HG02763 (cell line): ENCODE measurements around the gene TCAP.
A peak's percentile ranks its signal among the peaks of the same experiment; 100 is the strongest.

Experiments
- ATAC-seq: cut with Tn5 transposase; IDR thresholded peaks from one replicate; pipeline ENCODE4 v1.9.1; 2021; ENCODE audit warnings: mild to moderate bottlenecking, moderate library complexity; ENCODE audit not compliant: unreplicated experiment

Gene TCAP

DNA sequence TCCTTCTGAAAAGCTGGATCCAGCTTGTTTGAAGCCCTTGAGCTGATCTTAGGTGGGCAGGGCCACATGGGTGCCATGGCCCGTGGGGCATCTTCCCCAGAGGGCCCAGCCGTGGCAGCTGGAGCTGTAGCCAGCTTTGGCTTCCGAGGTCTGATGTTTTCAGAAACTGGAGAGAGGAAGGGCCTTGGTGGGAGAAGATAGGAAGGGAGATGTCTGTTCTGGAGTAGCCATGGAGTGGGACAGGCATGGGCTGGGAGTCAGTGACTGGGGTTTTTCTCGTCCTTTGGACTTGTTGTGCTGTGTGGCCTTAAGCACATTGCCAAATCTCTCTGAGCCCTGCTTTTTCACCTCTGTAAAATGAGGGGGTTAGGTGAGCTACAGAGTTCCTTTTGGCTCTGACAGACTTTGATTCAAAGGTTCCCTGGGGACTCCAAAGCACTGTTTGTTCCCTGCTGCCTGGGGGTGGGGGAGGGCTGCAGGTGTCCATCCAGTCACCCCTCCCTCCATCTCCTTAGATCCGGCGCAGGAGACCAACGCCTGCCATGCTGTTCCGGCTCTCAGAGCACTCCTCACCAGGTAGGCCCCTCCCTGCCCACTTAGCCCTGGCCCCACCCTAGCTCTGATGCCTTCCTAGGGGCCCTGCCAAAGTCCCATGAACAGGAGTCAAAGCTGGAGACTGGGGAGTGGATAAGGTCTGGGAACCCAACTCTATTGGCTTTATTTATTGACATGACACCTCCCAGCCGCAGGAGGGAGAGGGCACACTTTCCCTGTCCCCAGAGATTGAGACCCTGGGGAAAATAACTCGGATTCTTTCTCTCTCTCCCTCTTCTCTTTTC lies 36.3 kb upstream of the TCAP start:
- ATAC-seq = no peak

DNA sequence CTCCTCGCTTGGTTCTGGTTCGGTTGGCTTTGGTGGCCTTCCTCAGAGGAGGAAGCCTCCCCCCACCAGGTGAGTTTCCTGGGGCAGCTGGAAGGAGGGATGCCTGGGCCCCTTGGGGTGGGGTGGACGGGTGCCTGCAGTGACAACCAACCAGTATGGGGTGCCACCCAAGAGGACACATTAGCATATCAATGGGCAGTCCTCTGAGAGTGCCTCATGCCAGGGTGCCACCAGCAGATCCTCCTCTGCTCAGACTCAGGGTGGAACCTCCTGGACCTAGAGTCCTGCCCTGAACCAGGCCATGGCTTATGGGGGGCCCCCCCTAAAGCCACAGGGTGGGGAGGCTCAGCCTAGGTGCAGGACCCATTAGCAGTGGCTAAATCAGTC lies 35.7 kb upstream of the TCAP start:
- ATAC-seq = no peak

DNA sequence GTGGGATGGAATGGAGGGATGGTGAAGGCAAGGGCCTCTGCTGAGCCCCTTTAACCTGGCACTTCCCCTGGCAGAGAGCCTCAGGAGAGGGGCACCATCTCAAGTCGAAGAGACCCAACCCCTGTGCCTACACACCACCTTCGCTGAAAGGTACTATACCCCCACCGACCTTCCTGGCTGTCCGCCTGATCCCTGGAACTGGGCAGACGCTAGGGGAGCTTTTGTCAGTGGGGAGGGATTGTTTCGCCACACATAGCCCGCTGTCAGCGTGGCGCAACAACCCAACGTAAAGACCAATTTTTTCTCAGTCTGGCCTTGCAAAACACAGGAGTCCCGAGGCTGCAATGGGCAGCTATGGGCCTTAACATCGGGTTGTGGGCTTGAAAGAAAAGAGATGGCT lies 35.3 kb upstream of the TCAP start:
- no peak for ATAC-seq

DNA sequence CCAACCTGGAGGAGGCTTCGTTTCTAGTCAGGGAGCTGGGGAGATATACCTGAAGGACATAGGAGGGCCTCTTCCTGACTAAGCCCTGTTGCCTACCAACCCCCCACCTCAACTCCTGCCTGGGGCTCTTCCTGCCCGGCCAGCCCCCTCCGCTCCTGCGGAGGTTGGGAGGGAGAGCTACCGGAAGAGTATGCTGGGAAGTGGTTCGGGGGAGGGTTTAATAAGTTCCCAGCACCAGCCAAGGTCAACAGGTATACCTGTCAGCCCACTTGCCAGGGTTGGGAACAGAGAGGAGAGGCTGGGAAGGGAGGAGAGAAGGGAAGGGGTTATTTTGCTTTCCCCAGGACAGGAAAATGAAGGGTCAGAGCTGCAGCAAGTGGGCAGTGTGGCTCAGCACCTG lies 33.7 kb upstream of the TCAP start:
- ATAC-seq = no peak

DNA sequence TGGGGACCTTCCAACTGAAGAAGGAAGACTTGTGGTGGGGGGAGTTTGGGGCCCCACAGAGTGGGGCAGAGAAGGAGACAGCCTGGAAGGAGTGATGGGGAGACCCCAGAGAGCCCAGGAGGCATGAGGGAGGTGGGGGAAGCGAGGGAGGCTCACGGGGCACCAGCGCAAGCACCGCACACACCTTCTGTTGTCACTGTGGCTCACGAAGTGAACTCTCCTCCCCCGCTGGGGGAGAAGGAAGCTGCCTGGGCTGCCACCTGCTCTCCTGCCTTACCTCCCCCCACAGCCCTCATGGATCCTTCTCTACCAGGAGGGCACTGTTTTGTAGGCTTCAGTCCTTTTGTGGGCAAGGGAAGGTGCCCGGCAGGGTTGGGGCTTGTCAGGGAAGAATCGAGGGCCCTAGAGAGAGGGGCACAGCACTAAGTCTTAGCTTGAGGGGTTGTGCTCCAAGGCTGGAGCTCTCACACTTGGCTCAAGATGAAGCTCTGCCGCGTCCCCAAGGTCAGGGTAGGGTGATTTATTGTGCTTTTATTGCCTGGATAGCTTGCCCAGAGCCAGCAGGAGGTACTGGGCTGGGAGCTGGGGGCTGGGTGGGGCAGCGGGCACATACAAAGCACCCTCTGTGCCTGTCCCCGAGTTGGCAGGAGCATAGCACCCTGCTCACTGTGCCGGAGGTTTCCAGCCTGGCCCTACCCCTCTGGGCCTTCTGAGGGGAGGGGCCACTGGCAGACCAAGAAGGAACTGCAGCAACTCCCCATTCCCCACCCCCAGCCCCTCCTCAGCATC lies 32.8 kb upstream of the TCAP start:
- ATAC-seq = no peak

DNA sequence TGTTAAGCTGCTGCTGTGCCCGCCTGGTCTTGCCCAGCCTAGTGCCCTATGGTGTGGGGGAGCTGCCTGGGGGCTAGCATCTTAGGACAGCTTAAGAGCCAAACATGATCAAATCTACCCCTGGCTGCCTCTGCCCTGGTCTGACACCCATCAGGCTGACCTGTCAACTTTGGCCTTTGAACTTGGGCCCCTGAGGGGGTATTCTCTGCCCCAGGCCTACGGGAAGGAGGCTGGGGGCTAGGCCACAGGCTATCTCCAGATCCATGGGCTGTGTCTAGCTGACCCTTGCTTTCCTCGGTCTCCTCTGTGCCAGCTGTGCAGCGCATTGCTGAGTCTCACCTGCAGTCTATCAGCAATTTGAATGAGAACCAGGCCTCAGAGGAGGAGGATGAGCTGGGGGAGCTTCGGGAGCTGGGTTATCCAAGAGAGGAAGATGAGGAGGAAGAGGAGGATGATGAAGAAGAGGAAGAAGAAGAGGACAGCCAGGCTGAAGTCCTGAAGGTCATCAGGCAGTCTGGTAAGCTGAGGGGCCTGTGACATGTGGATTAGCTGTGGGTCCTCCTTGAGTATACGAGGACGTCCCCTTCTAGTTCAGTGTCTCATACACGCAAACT lies 31.5 kb upstream of the TCAP start:
- ATAC-seq = no peak

DNA sequence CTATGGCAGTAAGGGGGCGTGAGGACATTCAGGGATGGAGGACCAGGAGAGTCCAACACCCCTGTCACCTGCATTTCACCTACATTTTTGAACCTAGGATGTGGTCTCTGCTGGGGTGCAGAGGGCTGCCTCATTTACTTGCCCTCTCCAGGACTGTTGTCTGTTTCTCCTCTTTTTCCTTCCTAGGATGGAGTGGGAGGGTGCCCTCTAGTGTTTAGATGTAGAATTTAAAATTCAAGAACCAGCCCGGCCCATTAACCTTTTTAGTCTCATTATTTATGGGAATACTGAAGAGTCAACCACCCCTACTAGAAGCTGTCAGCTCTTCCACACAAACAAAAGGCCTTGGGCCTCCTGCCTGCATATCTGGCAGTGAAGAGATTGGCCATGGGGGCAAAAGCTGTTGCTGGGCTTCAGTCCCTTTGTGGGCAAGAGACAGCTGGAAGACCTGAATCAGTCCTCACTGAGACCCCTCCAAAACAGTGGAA lies 30.7 kb upstream of the TCAP start:
- ATAC-seq = no peak

DNA sequence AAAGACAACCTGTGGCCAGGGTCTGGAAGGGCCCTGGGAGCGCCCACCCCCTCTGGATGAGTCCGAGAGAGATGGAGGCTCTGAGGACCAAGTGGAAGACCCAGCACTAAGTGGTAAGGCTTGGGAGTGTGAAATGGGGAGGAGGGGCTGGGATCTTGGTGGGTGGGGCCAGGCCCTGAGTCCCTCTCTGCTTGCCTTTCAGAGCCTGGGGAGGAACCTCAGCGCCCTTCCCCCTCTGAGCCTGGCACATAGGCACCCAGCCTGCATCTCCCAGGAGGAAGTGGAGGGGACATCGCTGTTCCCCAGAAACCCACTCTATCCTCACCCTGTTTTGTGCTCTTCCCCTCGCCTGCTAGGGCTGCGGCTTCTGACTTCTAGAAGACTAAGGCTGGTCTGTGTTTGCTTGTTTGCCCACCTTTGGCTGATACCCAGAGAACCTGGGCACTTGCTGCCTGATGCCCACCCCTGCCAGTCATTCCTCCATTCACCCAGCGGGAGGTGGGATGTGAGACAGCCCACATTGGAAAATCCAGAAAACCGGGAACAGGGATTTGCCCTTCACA lies 29.5 kb upstream of the TCAP start:
- no peak for ATAC-seq

DNA sequence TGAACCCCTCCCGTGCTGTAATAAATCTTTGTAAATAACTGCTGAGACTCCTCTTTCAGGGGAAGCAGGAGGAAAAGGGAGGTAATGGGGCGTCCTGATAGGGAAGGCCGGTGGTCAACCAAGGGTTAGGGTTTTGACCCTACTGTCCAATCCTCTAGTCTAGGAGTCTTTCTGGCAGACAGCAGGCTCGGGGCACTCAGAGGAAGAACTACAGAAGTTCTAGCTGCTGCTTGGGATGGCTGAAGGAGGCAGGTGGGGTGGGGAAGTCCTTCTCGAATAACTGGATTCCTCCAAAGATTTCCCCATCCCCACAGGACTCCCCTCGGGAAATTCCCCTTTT lies 28.6 kb upstream of the TCAP start:
- no peak for ATAC-seq

DNA sequence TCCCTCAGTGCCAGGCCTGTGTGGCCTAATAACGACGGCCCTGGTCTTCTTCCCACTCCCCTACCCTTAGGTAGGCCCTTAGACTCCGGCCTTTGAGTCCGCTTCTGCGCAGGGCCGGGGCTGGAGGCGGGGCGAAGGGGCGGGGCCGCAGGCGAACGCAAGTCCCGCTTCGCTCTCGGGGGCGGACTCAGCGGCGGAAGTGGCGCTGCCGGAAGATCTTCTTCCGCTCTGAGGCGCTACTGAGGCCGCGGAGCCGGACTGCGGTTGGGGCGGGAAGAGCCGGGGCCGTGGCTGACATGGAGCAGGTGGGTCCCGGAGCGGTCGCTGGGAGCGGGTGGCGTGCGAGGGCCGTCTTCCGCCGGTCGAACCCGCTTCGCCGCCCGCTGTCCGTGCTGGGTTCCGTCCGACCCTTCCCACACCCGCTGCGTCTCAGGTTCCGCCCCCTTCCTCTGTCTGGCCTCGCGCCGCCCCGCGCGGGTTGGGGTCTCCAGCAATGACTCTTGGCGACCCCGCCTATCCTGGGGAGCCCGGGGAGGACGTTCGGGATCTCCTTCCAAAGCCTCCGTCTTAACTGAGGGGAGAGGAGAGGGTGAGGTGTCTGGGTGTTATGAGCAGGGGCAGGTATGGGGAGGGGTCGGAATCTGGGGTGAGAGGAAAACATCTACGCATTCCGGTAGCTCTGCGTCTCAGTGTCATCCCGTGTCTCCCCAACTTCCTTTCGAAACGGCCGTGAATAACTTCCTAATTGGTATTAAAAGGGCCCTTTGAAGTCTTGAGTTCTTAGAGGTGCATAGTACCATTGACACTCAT lies 28.0 kb upstream of the TCAP start, which contains the start of gene STARD3:
TSS of gene STARD3 (plus strand) at position 218 of the 810 bp plus-strand sequence. CDS start 16,388 bp downstream, outside the sequence.
- ATAC-seq = peak; percentile 70

DNA sequence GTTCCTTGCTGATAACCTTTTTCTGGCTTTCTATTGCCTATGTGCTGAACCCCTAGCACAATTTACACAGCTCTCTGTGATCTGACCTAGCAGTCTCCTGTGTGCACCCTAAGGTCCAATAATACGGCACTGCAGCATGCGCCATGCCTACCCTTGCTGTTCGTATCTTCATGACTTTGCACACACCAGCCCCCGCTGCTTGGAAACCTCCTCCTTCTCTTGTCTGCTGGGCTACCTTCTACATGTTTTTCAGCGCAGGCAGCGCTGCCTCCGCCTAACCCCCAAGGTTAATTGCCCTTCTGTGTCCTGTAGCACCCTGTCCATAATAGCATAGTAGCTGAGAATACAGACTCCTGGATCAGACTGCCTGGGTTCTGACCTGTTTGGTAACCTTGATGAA lies 26.8 kb upstream of the TCAP start:
- no peak for ATAC-seq

DNA sequence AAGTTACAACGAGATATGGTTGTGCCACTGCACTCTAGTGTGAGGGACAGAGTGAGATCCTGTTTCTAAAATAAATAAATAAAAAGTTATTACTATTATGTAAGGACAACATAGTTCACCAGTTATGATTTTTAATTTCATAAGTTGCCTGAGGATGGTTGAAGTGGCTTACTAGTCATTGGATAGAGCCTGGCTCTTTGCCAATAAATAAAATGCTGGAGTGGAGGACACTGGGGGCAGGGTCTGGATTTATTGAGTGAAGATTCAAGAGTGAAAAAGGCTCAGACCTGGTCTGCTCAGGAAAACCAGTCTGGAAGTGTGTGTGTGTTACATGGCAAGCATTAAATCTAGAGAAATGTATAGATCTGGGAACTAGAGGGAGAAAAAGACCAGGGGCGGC lies 26.1 kb upstream of the TCAP start:
- no peak for ATAC-seq

DNA sequence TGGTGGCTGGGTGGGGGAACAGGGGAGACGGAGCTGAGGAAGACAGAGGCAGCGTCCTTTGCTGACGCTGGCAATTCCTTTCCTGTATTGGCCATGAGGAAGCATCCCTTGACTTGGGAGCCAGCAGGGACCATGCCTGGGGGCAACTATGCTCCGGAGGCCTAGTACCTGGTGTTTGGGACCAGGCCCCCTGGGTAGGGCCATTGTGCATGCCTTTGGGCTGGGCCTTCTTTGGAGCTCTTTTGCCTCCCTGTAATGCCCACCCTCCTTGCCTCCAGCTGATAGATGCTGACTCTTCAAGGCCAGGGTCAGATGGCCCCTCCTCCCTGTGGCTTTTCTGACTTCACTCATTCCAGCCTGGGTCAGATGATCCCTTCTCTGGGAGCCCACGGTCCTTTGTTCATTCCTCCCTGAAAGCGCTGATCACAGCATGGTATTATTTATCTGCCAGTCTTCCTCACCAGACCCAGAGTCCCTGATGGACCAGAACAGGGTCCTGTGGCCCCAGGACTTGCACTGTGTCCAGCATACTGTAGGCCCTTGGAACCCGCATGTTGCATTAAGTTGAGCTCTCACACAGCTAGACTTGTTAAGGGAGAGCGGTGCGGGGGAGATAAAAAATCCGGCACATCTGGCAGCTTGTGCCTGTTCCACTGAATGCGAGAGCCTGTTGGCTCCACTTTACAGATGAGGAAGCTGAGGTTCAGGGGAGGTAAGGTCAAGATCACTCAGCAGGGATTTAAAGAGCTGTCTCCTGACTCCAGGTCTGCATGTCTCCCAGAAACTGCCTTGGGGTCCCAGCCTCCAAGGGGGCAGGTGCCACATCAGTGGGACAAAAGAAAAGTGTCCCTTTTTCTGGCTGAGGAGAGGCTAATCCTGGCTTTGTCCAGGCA lies 25.3 kb upstream of the TCAP start:
- ATAC-seq = no peak

DNA sequence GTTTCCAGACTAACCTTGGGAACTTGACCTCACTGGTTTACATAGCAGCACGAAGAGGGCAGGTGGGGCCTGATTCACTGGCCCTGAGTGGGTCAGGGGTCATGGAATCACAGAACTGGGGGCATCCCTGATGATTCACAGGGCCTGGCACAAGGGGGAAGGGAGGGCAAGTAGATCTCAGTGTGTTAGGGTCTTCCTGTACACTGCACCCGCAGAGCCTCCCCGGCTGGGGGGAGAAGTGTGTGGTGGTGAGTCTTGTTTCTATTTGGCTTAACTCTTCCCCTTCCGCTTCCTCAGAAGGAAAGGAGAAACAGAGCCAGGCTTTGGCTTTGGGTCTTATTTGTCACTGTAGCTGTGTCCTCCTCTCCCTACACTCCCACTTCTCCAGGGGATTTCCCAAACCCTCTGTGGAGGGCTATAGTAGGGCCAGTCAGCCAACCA lies 24.5 kb upstream of the TCAP start:
- no peak for ATAC-seq

DNA sequence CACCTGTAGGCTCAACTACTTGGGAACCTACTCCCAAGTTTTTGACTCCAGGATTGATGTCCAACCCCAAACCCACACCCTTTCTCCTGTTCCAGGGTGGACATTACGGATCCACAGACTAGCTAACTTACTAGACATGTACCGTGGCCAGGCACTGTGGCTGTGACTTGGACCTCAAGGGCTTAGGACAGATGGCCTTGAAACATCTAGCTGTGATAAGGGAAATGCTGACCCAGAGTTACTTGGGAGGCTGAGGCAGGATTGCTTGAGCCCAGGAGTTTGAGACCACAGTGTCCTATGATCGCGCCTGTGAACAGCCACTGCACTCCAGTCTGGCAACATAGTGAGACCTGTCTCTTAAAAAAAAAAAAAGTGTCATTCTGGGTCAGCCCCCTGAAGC lies 24.1 kb upstream of the TCAP start:
- no peak for ATAC-seq

DNA sequence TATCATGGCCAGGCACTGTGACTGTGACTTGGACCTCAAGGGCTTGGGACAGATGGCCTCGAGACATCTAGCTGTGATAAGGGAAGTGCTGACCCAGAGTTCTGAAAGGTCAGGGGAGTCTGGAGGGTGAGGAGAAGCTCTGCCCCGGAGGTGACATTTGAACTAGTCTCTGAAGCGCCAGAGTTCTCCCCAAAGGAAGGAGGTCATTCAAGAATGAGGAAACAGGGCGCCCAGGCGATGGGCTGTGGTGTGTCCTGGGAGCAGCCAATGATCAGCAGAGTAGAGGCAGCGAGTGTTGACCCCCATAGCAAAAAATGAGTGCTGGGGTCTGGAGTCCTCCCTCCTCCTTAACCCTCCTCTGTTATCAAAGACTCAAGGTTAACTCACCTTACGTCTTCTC lies 23.3 kb upstream of the TCAP start:
- no peak for ATAC-seq

DNA sequence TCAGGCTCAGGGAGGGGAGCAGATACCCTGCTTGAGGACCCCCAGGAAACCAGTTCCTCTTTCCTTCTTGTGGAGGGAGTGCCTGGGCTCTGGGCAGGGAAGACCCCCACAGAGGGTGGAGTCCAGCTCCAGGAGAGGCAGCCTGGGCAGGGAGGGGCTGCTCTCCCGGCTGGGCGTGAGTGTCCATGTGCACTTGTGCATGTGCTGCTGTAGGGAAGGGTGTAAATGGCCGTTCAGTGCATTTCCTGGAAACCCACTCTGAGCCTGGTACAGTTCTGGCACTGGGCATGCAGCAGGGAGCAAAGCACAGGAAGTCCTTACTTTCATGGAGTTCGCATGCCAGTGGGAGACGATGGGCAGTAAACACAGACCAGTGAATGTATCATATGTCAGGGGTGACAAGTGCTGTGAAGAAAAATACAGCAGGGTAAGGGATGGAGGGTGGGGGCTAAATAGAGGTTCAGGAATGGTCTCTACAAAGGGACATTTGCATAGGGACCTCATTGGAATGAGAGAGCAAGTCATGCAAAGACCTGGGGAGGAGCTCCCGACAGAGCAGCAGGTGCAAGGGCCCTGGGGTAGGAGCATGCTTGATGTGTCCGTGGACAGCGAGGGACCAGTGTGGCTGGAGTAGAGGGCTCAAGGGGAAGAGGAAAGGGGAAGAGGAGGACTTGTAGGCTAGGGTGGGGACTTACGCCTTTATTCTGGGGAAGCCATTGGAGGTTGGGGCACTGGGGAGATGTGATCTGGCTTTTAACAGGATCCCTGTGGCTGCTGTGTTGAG lies 22.7 kb upstream of the TCAP start:
- no peak for ATAC-seq

DNA sequence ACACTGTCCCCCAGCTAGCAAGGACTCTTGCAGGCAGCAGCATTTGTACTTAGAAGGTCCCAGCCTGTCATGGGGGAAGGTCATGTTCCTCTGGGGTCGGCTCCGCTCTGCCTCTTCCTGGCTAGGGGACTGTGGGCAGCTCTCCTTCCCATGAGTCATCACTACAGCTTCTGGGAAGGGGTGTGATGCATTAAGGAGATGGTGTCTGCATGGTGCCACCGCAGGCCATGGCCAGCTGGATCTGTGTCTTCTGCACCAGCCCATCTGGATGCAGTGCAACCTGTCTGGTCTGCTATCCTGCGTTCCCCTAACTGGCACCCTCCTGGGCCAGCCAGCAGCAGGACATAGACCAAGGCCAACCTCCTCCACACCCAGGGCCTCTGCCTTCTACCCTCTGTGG lies 21.9 kb upstream of the TCAP start:
- no peak for ATAC-seq

DNA sequence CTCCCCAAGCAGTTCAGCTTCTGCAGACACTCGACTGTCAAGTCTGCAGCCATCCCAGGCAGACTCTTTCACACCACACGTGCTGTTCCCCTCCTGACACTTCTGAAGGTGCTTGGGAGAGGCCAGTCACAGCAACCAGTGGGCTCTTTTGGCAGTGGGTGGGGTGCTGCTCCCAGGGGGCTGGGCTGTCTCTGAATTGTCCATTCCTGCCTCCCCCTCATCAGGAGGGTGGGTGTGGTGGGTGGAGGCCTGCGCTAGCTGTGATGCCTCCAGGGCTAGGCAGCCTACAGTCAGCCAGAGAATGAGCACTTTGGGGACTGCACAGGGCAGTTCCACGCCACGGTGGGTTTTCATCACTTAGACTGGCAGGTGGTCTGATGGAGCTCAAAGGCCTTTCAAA lies 17.9 kb upstream of the TCAP start:
- no peak for ATAC-seq
